Subcutaneous adipose tissue (tissue), 4 donors: Measurements from ENCODE around the gene MAST1. TPM values are rescaled to one million over a fixed set of nuclear protein-coding genes. Genes with fewer than 3 reads are reported as not detected.

Experiments used
- total RNA-seq, 4 donors: library from RNA; depleted of rRNA; stranded (reverse); fragments of >200 nt; gene quantifications; one replicate each; pipeline ENCODE4 v1.1.0, GENCODE V29; 2016
- TF ChIP-seq, protein P1 (sequence below): fragments of 450-650 bp; IDR thresholded peaks from one replicate; pipeline ENCODE4 v1.5.1; 2016; ENCODE audit warnings: low read depth, mild to moderate bottlenecking, control low read depth, antibody characterized with exemption, moderate library complexity

Gene MAST1
- total RNA-seq, 4 donors from 2014 or later = 0.17 TPM; not detected in 3

DNA sequence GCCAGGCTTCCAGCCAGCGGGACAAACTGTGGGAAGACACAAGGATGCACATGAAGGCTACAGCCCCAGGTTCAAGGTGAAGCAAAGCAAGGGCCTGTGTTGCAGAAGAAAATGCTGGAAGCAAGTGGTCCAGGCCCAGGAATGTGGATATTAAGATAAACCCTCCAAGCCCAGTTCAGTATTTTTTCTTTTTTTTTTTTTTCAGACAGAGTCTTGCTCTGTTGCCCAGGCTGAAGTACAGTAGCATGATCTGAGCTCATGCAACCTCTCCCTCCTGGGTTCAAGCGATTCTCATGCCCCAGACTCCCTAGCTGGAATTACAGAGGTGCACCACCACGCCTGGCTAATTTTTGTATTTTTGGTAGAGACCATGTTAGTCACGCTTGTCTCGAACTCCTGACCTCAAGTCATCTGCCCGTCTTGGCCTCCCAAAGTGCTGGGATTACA is 41.2 kb upstream of the MAST1 start:
- TF ChIP-seq, protein P1, sequence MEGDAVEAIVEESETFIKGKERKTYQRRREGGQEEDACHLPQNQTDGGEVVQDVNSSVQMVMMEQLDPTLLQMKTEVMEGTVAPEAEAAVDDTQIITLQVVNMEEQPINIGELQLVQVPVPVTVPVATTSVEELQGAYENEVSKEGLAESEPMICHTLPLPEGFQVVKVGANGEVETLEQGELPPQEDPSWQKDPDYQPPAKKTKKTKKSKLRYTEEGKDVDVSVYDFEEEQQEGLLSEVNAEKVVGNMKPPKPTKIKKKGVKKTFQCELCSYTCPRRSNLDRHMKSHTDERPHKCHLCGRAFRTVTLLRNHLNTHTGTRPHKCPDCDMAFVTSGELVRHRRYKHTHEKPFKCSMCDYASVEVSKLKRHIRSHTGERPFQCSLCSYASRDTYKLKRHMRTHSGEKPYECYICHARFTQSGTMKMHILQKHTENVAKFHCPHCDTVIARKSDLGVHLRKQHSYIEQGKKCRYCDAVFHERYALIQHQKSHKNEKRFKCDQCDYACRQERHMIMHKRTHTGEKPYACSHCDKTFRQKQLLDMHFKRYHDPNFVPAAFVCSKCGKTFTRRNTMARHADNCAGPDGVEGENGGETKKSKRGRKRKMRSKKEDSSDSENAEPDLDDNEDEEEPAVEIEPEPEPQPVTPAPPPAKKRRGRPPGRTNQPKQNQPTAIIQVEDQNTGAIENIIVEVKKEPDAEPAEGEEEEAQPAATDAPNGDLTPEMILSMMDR = no peak

DNA sequence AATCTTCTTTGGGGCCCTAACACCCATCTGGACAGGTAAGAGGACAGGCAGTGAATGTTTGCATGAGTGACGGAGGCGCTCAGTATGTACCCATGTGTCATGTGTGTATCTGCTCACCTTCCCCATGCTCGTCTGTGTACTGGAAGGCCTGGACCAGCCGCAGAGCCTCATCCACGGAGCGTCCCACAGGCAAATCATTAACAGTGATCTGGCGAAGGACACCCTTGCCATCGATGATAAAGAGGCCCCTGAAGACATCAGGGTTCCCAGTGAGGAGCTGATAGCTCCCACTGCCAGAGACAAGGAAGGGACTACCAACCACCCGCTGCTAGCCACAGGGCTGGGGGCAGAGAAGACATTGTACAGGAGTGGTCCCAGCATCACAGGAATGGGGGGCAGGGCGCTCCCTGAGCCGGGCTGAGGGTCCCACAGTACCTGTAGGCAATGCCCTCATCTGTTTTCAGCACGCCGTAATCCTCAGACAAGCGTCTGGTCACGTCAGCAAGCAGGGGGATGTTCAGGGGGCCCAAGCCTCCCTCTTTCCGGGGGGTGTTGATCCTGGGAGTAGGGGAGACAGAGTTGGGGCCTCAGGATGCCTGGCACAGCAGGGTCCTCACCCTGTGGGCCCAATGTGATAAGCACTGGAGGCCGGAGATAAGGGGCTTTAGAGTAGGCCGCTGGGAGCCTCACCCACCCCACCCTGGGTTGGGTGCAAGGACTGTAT is 38.4 kb upstream of the MAST1 start:
- TF ChIP-seq, protein P1 = no peak

DNA sequence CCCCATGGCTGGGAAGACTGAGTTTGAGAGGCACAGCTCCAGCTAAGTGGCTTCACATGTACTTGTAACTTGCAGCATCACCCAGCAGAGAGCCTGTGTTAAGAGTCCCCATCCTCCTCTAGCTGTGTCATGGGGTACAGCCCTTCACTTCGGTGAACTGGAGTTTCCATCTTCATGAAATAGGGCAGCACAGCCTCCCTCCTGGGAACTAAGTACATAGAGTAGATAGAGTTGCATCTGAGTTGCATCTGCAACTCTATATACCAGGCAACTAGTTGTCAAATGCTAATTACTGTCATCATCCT is 37.9 kb upstream of the MAST1 start:
- TF ChIP-seq, protein P1 = no peak

DNA sequence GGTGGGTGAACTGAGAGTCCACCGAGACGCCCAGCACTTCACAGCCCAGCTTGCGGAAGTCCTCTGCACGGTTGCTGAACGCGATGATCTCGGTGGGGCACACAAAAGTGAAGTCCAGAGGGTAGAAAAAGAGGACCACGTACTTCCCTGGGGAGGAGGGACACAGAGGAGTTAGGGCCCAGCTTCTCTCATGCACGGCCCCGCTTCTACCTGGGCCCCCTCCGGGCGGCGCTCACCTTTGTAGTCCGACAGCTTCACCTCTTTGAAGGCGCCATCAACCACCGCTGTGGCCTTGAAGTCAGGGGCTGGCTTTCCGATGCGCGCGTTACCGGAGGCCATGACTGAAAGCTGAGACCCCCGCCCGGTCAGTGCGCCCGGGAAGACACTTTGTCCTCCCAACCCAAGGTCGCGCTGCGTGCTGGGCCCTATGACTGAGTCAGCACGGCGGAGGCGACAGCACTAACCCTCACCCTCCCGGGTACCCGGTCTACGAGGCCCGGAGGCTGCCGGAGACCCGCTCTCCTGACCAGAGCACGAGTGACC is 37.3 kb upstream of the MAST1 start:
- TF ChIP-seq, protein P1 = no peak

DNA sequence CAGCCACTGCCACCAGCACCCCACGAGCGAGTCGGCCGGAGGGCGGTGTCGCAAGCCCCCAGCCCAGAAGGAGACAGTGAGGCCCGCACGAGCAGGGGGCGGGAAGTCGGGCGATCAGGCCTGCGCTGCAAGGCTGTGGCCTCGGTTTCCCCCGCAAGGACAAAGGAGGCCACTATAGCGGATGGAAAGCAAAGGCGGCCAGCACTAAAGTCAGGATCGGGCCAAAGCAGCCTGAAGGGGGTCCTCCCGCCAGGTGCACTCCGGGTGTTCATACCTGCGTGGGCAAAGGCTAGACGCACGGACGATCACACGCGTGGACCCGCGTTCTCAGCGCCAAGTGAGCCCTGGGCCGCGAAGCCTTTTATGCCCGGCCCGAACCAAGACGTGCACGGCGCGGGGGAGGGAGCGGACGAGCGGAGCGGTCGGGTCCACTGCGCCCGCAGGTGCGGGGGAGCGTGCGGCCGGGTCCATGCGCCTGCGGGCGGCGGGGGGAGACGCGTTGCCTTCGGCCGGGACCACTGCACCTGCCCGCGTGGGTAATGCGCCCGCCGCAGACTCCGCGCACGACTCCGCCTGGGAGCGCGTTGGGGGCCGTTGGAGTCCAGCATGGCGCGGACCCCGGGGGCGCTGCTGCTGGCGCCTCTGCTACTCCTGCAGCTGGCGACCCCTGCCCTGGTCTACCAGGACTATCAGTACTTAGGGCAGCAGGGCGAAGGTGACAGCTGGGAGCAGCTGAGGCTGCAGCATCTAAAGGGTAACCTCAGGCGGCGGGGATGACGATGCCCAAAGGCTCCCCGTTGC is 36.6 kb upstream of the MAST1 start, which contains the start of the genes PRDX2 and THSD8:
Gene PRDX2, minus strand, starts transcription at position 335 of the 801 bp plus-strand sequence. CDS start 539 bp downstream, outside the sequence.
Gene THSD8, plus strand, starts transcription at position 604 of the 801 bp plus-strand sequence. Its CDS starts 3 bp downstream, at position 607.
- TF ChIP-seq, protein P1 = no peak

DNA sequence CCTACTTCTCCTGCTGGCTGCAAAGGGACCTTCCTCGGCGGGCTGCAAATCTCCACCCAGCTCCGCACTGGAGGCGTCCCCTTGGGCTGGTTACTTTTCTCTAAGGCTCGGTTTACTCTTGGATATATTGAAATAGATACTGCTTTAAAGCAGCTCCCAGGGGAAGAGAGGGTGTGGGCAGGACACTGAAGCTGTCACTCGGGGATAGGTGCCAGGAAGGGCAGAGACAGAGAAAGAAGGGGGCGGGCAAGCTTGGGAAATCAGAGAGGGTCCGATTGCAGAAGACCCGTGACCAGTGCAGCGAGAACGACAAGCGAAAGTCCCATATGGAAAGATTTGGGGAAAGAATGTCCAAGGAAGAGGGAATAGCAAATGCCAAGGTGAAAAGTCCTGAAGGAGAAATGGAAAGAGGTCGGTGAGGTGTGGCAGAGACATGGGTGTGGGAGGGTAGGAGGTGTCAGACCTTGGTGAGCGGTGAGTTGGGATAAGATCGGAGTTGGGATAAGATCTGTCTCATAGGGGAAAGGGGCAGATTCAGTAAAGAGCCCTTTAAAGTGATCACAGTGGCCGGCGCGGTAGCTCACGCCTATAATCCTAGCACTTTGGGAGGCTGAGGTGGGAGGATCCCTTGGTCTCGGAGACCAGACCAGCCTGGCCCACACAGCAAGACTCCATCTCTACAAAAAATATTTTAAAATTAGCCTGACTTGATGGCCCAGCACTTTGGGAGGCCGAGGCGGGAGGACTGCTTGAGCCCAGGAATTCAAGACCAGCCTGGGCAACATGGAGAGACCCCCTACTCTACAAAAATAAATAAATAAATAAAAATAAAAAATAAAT is 35.8 kb upstream of the MAST1 start:
- TF ChIP-seq, protein P1 = no peak
